Measurements from ENCODE around the gene RPL14. TPM values are rescaled to one million over a fixed set of nuclear protein-coding genes. Genes with fewer than 3 reads are reported as not detected.

RPL14 gene
- total and polyA plus RNA-seq, 2 of the 13 experiments (the other 11 are each of a cell fraction or from before 2014, with no cell fraction given) = 502 to 1,291 TPM

DNA sequence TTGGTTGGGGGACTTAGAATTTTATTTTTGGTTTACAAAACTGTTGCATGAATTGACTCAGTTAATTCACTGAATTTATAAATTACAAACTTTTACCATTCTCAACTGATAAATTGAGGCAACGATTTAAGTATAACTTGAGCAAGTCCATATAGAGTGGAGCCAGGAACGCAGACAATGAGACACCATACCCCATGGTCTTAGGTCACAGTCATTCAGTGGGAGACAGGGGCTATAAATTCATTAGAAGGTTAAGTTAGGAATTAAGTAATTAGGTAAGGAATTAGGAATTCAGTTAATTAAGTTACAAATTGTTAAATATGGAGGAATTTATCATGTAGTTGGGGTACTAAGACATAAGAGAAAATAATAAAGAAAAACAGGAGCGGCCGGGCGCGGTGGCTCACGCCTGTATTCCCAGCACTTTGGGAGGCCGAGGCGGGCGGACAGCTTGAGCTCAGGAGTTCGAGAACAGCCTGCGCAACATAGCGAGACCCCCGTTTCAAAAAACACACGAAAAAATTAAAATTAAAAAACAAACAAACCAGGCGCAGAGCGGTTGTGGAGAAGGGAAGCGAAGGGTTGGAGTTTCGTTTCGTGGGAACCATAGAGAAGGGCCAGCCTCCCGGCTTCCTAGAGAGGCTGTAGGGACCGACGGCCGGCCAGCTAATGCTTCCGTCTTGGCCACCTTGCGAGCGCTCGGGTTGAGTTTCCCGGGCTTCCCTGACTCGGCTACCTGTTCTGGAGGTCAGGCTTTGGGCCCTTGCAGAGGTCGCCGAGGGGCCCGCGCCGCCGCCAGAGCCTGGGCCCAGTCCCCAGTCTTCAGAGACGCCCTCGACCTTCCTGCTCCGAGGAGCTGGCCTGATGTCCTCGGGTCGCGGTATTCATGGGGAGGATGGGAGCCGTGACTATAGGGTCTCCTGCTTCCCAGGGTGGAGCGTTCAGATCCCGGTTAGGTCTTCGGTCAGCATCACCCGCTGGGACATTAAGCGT lies 19.6 kb downstream of the RPL14 start, which contains the start of gene ZNF619:
TSS of gene ZNF619 (plus strand) at position 645 of the 993 bp plus-strand sequence. CDS start 858 bp downstream, outside the sequence.
- Histone ChIP-seq H3K9ac (ENCODE audit: insufficient read depth, low read depth, low read length) (peak within 1 kb of the TSS; percentile 77), H3K4me1 (ENCODE audit: insufficient read depth, low read length) (peaks cover 19% of the 10 kb centered on the region), H3K9me3 (ENCODE audit: low read length) (no peaks in the 10 kb centered on the region), H3K4me2 (ENCODE audit: low read depth, low read length) (peak within 1 kb of the TSS; percentile 97), H2AFZ (ENCODE audit: low read length) (peak within 1 kb of the TSS; percentile 93), H4K20me1 (ENCODE audit: insufficient read depth, low read length) (no peaks in the 10 kb centered on the region), H3K27ac (ENCODE audit: extremely low read length, insufficient read depth, low read length) (peak within 1 kb of the TSS; percentile 51), H3K4me3 (replicated peaks in 1 of 3; ENCODE audit: insufficient read depth in 1 of 3, low read depth in 2 of 3, low read length in 3 of 3) (peak within 1 kb of the TSS; percentile 95 to 96 (median 95)), H3K79me2 (ENCODE audit: insufficient read depth, low read length) (no peaks in the 10 kb centered on the region), H3K27me3 (ENCODE audit: control insufficient read depth in 1 of 2, insufficient read depth in 2 of 2, low read length in 2 of 2) (no peaks in the 10 kb centered on the region; a peak in 1 of 5 replicates), H3K36me3 (replicated peaks in 1 of 2; ENCODE audit: control insufficient read depth in 1 of 2, insufficient read depth in 2 of 2, low read length in 2 of 2) (peaks cover 0 to 8% of the 10 kb centered on the region in 2 experiments; a peak in 1 of 5 replicates)
- WGBS (ENCODE audit: low lambda C conversion rate) = 9% methylated on average over 24 of the region's 48 CpGs
- ChIA-PET CTCF (ENCODE audit: low intra/inter-chr PET ratio, low total read pairs) (no interaction called here), POLR2A (interaction anchor here (0.8 to 3.4 kb wide), 11 partner anchors 11 to 49 kb away, joined by 3 to 54 read pairs (median 5); partner anchors contain the start of genes RPL14 and ZNF620)
- BruUV-seq (replicated peaks) = TSS peak; percentile 96
- FAIRE-seq = peak; percentile 67
- DNase-seq (ENCODE audit: low spot score) = peak; percentile 59
- intact Hi-C loops (cut with micrococcal nuclease; ENCODE audit: unreplicated experiment) = loop anchor here (1.0 kb wide), 1 partner anchor 29 kb away; no protein-coding TSS in a partner anchor
- ATAC-seq = peak; percentile 92
- in situ Hi-C loops (cut with HindIII; ENCODE audit: extremely low pct_ligation_motif_present, low pct_unique_long_range_greater_than_20kb) = no loop called here
- peak; percentile 74 for TF ChIP-seq NR2C2 (CRISPR knock-in tag; IDR thresholded peaks at IDR 0.05; ENCODE audit: borderline replicate concordance)
- no peak for TF ChIP-seq RNF2 (conservative IDR thresholded peaks at IDR 0.05; ENCODE audit: low read depth)
- TF ChIP-seq CEBPG (CRISPR knock-in tag; IDR thresholded peaks at IDR 0.05) = no peak
- TF ChIP-seq, protein P1, sequence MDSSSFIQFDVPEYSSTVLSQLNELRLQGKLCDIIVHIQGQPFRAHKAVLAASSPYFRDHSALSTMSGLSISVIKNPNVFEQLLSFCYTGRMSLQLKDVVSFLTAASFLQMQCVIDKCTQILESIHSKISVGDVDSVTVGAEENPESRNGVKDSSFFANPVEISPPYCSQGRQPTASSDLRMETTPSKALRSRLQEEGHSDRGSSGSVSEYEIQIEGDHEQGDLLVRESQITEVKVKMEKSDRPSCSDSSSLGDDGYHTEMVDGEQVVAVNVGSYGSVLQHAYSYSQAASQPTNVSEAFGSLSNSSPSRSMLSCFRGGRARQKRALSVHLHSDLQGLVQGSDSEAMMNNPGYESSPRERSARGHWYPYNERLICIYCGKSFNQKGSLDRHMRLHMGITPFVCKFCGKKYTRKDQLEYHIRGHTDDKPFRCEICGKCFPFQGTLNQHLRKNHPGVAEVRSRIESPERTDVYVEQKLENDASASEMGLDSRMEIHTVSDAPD (CRISPR knock-in tag; IDR thresholded peaks at IDR 0.05) = no peak
- TF ChIP-seq HIVEP1 (CRISPR knock-in tag; IDR thresholded peaks at IDR 0.05) = 0 out of 2 replicates have a peak, but pooled peaks have one; percentile 47
- TF ChIP-seq HOXA5 (CRISPR knock-in tag; IDR thresholded peaks at IDR 0.05) = peak; percentile 71; the same call in 1 of the 2 replicates
- no peak for TF ChIP-seq FOXM1 (CRISPR knock-in tag; IDR thresholded peaks at IDR 0.05)
- TF ChIP-seq TAF1 (CRISPR knock-in tag; IDR thresholded peaks at IDR 0.05) = peak; percentile 51; the same call in 1 of the 2 replicates
- TF ChIP-seq, protein P2, sequence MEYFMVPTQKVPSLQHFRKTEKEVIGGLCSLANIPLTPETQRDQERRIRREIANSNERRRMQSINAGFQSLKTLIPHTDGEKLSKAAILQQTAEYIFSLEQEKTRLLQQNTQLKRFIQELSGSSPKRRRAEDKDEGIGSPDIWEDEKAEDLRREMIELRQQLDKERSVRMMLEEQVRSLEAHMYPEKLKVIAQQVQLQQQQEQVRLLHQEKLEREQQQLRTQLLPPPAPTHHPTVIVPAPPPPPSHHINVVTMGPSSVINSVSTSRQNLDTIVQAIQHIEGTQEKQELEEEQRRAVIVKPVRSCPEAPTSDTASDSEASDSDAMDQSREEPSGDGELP (IDR thresholded peaks at IDR 0.05; ENCODE audit: borderline replicate concordance, low read depth) = peak; percentile 22; the same call in 1 of the 2 replicates
- peak; percentile 51 for TF ChIP-seq SALL1 (CRISPR knock-in tag; IDR thresholded peaks at IDR 0.05)
- peak; percentile 52 for TF ChIP-seq MED1 (CRISPR knock-in tag; IDR thresholded peaks at IDR 0.05)
- TF ChIP-seq ELF1 (CRISPR knock-in tag; IDR thresholded peaks at IDR 0.05) = peak; percentile 81
- peak; percentile 78 for TF ChIP-seq RBFOX2 (IDR thresholded peaks at IDR 0.05; ENCODE audit: low read depth, low read length)
- TF ChIP-seq, protein P3, sequence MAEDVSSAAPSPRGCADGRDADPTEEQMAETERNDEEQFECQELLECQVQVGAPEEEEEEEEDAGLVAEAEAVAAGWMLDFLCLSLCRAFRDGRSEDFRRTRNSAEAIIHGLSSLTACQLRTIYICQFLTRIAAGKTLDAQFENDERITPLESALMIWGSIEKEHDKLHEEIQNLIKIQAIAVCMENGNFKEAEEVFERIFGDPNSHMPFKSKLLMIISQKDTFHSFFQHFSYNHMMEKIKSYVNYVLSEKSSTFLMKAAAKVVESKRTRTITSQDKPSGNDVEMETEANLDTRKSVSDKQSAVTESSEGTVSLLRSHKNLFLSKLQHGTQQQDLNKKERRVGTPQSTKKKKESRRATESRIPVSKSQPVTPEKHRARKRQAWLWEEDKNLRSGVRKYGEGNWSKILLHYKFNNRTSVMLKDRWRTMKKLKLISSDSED (CRISPR knock-in tag; IDR thresholded peaks at IDR 0.05) = no peak
- TF ChIP-seq, protein P4, sequence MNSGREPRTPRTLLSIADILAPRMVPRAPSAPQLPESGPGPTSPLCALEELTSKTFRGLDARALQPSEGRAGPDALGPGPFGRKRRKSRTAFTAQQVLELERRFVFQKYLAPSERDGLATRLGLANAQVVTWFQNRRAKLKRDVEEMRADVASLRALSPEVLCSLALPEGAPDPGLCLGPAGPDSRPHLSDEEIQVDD (CRISPR knock-in tag; IDR thresholded peaks at IDR 0.05; ENCODE audit: borderline replicate concordance) = no peak
- TF ChIP-seq, protein P5, sequence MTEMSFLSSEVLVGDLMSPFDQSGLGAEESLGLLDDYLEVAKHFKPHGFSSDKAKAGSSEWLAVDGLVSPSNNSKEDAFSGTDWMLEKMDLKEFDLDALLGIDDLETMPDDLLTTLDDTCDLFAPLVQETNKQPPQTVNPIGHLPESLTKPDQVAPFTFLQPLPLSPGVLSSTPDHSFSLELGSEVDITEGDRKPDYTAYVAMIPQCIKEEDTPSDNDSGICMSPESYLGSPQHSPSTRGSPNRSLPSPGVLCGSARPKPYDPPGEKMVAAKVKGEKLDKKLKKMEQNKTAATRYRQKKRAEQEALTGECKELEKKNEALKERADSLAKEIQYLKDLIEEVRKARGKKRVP (CRISPR knock-in tag; IDR thresholded peaks at IDR 0.05) = no peak
- TF ChIP-seq BRCA1 (CRISPR knock-in tag; IDR thresholded peaks at IDR 0.05) = 0 out of 2 replicates have a peak, but pooled peaks have one; percentile 44
- TF ChIP-seq GABPA (IDR thresholded peaks at IDR 0.05; ENCODE audit: low read depth, low read length) = peak; percentile 42
- peak; percentile 83 for TF ChIP-seq GABPA (CRISPR knock-in tag; IDR thresholded peaks at IDR 0.05; ENCODE audit: low read depth)
- TF ChIP-seq MBD4 (IDR thresholded peaks at IDR 0.05; ENCODE audit: borderline replicate concordance, low read length) = no peak
